GM10248 (cell line): ENCODE data around the gene PRAMEF27.
"Not testable (repeated sequence)": the region's sequence is repeated elsewhere in the genome, so short reads cannot be mapped to it uniquely, and the experiment has no call there.

ENCODE experiments used
- CTCF ChIA-PET: fragments of 300-600 bp; sonication (Branson Sonifier 250); formaldehyde crosslinking; extraction: SDS; loops from one replicate; lab custom pipeline; 2021; ENCODE audit warnings: antibody characterized with exemption; lab: Yijun Ruan, JAX
- POLR2A ChIA-PET: fragments of 350-650 bp; sonication (Branson Sonifier 250); formaldehyde crosslinking; extraction: SDS; loops from one replicate; lab custom pipeline; 2020; ENCODE audit warnings: antibody characterized with exemption; lab: Yijun Ruan, JAX
- DNase-seq: peaks from one replicate; pipeline ENCODE4 v3.0.0; 2012; ENCODE audit errors: extremely low spot score

Gene PRAMEF27

DNA sequence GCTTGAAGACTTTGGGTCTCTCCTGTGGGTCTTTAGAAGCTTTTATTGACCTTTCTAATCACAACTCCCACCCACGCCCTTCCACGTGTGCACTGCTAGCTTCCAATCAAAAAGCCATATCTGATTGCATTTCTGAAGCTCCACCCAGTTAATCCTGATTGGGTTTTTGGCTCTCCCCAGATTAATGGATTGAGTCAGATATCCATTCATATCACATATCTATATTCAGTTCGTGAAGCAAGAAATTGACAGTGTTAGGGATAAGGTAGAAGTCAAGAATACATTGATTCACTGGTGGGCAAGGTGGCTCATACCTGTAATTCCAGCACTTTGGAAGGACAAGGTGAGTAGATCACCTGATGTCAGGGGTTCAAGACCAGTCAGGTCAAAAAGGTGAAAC lies at the start of gene PRAMEF27:
PRAMEF27 (minus strand) TSS at position 101 of the 400 bp plus-strand sequence. CDS start 2,916 bp downstream, outside the sequence.
- DNase-seq, CTCF ChIA-PET, POLR2A ChIA-PET: not testable (repeated sequence)

GRCh38 chr1:13070474-13070873 lies 14.1 kb upstream of the PRAMEF27 start, which contains the start of gene PRAMEF25:
TSS of gene PRAMEF25 (plus strand) at chr1:13070774. CDS start at chr1:13073694, 2,920 bp downstream.
- POLR2A ChIA-PET, DNase-seq, CTCF ChIA-PET: not testable (repeated sequence)

DNA sequence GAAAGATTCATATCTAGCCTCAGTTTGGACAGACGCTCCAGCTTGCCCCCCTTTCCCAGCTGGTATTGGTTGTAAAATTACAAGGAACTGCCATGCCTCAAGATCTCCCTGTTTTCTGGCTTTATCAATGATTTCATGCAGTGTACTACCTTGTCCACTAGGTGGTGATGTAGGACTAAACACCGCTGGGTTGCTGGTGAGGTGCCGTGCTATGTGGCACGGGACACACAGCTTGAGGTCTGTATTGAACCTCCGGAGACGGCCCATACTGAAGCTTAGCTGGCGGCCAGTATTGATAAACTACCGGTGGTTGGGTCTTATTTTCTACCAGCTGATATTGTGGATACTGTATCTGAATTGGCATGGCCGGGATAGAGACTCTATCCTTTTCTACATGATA lies 36.5 kb downstream of the PRAMEF27 start:
- DNase-seq, CTCF ChIA-PET, POLR2A ChIA-PET: not testable (repeated sequence)

- DNase-seq, CTCF ChIA-PET, POLR2A ChIA-PET: not testable (repeated sequence)
These were observed 44.4 kb downstream of the PRAMEF27 start for GRCh38 chr1:13011932-13012331.

DNA sequence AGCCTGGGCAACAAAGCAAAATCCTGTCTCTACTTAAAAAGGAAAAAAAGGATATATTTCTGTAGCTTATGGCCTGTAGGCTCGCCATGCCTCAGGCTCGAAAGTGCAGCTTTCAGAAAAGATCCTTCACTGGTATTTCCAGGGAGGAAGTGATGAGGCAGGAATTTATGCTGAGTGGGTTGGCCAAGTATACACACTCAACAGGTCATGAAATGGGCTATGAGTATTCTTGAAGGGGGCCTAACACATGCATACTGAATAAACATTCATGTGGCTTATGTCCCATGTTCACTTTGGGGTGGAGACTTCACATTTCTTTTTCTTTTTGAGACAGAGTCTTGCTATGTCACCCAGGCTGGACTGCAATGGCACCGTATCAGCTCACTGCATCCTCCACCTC lies 47.0 kb downstream of the PRAMEF27 start:
- DNase-seq, CTCF ChIA-PET, POLR2A ChIA-PET: not testable (repeated sequence)

DNA sequence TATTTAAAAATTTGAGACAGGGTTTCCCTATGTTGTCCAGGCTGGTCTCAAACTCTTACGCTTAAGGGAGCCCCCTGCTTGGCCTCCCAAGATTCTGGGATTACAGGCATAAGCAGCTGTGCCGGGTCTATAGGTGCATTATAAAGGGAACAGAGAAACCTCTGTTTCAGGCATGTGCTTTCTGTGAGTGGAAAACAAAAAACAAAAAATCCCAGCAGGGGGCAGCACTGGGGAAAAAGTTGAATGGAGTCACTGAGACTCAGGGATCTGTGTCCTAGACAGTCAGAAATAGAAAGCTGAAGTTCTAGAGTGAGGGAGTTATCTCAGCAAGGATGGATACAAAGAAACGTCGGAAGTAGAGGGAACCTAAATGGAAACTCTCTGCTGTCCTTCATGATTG lies 50.6 kb downstream of the PRAMEF27 start:
- POLR2A ChIA-PET, DNase-seq, CTCF ChIA-PET: not testable (repeated sequence)
